ENCODE measurements around the gene FAM193B. TPM values are rescaled to one million over a fixed set of nuclear protein-coding genes. Genes with fewer than 3 reads are reported as not detected.
"Not testable (repeated sequence)": the region's sequence is repeated elsewhere in the genome, so short reads cannot be mapped to it uniquely, and the experiment has no call there.

FAM193B gene
- total RNA-seq, 1 donor from 2014 or later = 21.5 TPM

DNA sequence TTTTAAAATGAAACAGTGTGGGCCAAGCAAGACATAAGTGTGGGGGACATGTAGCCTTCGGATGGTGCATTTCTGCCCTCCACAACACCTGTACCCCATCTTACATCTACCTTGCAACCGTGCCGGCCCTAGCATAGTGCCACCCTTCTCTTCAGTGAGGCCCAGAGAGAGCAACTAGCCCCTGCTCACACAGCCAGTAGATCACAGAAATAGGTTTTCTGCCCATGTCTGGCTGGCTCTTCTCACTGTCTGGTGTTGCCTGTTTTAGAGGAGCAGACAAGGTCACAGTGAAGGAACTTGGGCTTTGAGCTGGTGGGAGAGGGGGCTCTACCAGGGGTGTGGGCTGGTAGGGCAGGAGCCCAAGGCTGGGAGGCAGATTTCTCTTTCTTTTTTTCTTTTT is 68.1 kb downstream of the FAM193B start:
- H3K36me3 ChIP-seq = peaks cover 69% of the 10 kb centered on the region
- TF ChIP-seq, protein P1, sequence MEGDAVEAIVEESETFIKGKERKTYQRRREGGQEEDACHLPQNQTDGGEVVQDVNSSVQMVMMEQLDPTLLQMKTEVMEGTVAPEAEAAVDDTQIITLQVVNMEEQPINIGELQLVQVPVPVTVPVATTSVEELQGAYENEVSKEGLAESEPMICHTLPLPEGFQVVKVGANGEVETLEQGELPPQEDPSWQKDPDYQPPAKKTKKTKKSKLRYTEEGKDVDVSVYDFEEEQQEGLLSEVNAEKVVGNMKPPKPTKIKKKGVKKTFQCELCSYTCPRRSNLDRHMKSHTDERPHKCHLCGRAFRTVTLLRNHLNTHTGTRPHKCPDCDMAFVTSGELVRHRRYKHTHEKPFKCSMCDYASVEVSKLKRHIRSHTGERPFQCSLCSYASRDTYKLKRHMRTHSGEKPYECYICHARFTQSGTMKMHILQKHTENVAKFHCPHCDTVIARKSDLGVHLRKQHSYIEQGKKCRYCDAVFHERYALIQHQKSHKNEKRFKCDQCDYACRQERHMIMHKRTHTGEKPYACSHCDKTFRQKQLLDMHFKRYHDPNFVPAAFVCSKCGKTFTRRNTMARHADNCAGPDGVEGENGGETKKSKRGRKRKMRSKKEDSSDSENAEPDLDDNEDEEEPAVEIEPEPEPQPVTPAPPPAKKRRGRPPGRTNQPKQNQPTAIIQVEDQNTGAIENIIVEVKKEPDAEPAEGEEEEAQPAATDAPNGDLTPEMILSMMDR (IDR thresholded peaks at IDR 0.05; ENCODE audit: borderline replicate concordance) = no peak
- H3K9me3 ChIP-seq (replicated peaks) = no peaks in the 10 kb centered on the region
- no peak for DNase-seq
- peaks cover 61% of the 10 kb centered on the region for H3K27me3 ChIP-seq (ENCODE audit: low read depth)
- intact Hi-C loops (cut with micrococcal nuclease) = no loop called here
- peaks cover 4% of the 10 kb centered on the region for H3K4me1 ChIP-seq
- H3K4me3 ChIP-seq = no peak overlapping the region
- no peak overlapping the region for H3K27ac ChIP-seq (replicated peaks)

DNA sequence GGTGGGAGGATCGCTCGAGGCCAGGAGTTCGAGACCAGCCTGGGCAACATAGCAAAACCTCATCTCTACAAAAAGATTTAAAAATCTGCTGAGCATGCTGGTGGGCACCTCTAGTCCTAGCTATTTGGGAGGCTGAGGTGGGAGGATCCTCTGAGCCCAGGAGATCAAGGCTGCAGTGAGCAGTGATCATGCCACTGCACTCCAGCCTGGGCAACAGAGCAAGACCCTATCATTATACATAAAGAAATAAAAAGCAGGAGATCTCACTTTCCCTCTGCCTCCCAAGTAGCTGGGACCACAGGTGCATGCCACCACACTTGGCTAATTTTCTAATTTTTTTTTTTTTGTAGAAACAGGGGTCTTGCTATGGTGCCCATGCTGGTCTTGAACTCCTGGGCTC is 68.6 kb downstream of the FAM193B start:
- H3K4me1 ChIP-seq; DNase-seq; H3K27ac ChIP-seq (replicated peaks); H3K4me3 ChIP-seq; intact Hi-C loops (cut with micrococcal nuclease); H3K9me3 ChIP-seq (replicated peaks): not testable (repeated sequence)
- Histone ChIP-seq H3K27me3 (ENCODE audit: low read depth) (peaks cover 61% of the 10 kb centered on the region), H3K36me3 (peaks cover 64% of the 10 kb centered on the region)

DNA sequence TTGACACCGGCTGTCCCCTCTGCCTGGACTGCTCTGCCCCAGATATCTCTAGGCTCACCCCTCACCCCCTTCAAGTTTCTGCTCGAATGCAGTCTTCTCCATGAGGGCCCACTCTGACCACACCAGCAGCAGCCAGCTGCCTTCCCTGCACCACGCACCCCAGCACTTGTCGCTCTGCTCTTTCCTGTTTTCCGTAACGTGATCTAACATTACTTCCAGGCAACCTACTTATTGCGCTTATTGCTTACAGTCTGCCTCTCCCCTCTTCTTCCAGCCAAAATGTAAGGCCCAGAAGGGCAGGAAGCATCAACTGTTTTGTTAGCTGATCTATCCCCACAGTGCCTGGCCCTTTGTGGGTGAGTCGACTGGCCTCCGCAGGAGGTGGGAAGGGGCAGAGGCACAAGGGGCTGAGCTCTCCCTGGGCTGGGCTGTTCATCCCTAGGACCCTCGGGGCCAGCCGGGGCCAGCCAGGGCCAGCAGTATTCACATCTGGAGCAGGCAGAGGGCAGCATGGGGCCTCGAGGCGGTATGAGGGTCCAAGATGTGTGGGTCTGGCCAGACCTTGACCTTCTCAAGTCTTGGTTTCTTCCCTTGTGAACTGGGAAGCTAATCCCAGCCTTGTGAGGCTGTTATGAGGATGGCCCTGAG is 69.3 kb downstream of the FAM193B start:
- Histone ChIP-seq H3K27me3 (ENCODE audit: low read depth) (peaks cover 61% of the 10 kb centered on the region), H3K4me3 (no peak overlapping the region), H3K9me3 (replicated peaks) (no peaks in the 10 kb centered on the region), H3K27ac (replicated peaks) (no peak overlapping the region), H3K4me1 (peaks cover 5% of the 10 kb centered on the region), H3K36me3 (peaks cover 58% of the 10 kb centered on the region)
- intact Hi-C loops (cut with micrococcal nuclease) = no loop called here
- TF ChIP-seq, protein P1 (IDR thresholded peaks at IDR 0.05; ENCODE audit: borderline replicate concordance) = no peak
- no peak for DNase-seq

DNA sequence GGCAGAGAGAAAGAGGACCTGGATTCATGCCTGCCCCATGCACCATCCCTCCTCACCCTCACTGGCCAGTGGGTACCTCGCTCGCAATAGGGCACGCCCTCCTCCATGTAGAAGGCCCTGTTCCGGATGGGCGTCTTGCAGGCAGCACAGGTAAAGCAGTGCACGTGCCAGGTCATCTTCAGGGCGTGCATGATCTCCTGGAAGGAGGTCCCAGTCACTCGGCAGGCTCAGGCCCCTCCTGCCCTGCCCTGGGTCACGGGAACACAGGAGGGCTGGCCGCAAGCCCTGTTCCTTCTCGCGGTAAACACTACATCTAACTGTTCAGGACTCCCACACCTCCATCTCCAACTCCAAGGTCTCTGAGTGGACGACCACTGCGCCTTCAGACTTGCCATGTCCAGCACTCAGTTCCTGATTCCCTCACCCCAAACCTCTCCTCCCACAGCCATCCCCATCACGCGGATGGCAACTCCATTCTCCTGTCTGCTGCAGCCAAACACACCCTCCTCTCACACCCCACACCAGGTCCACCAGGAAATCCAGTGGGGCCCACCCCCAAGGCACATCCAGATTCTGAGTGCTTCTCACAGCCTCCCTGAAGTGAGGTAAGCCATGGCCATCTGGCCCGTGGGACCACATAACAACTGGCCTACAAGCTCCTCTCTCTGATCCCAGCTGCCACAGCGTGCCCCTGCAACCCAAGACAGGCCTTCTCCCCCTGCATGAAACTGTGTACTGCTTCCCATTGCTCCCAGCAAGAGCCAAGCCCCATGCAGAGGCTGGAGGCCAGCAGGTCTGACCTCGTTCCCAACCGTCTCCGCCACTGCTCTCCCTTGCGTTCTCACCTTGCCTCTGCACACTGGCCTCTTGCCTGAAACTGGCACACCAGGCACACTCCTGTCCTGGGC is 70.1 kb downstream of the FAM193B start:
- Histone ChIP-seq H3K9me3 (replicated peaks) (no peaks in the 10 kb centered on the region), H3K4me1 (peaks cover 13% of the 10 kb centered on the region), H3K36me3 (peaks cover 50% of the 10 kb centered on the region), H3K4me3 (no peak overlapping the region), H3K27me3 (ENCODE audit: low read depth) (peaks cover 59% of the 10 kb centered on the region), H3K27ac (replicated peaks) (no peak overlapping the region)
- intact Hi-C loops (cut with micrococcal nuclease) = no loop called here
- DNase-seq = no peak
- TF ChIP-seq, protein P1 (IDR thresholded peaks at IDR 0.05; ENCODE audit: borderline replicate concordance) = no peak

DNA sequence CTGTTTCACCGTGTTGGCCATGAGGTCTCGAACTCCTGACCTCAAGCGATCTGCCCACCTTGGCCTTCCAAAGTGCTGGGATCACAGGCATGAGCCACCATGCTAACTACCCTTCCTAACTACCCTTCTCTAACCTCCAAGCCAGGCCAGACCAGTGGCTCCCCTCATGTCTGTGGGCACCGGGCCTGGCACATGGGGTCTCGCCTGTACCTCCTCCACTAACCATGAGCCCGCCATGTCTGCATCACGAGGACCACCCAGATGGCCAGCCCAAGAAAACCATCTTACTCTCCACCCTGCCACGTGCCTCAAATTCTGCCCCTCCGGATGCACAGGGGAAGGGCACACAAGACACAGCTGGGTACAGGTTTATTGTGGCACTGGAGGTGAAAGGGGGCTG is 71.3 kb downstream of the FAM193B start:
- Histone ChIP-seq H3K4me1 (peaks cover 25% of the 10 kb centered on the region), H3K27me3 (ENCODE audit: low read depth) (peaks cover 53% of the 10 kb centered on the region), H3K9me3 (replicated peaks) (no peaks in the 10 kb centered on the region), H3K36me3 (peaks cover 38% of the 10 kb centered on the region), H3K4me3 (no peak overlapping the region), H3K27ac (replicated peaks) (no peak overlapping the region)
- intact Hi-C loops (cut with micrococcal nuclease) = no loop called here
- TF ChIP-seq, protein P1 (IDR thresholded peaks at IDR 0.05; ENCODE audit: borderline replicate concordance) = no peak
- DNase-seq = no peak

DNA sequence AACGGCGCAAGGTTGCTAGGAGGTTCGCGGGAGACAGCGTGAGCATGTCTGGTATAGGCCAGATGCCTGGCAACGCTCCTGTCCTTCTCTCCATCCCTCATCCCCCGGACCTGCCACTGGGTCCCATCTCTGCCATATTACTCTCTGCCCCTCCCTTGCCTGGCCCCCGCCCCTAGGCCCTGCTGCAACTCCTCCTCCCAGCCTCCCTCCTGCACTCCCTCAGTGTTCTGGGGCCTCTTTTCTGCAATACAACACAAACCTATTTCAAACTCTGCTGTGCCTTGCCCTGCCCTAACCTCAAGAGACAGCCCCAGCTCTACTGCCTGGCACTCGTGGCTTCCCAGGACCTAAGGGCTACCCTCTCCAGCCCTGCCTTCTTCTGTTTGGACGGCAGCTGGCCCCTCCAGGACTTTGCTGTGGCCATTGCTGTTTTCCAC is 72.0 kb downstream of the FAM193B start:
- Histone ChIP-seq H3K27ac (replicated peaks) (no peak overlapping the region), H3K9me3 (replicated peaks) (no peaks in the 10 kb centered on the region), H3K4me3 (no peak overlapping the region), H3K27me3 (ENCODE audit: low read depth) (peaks cover 51% of the 10 kb centered on the region), H3K4me1 (peaks cover 28% of the 10 kb centered on the region), H3K36me3 (peaks cover 32% of the 10 kb centered on the region)
- TF ChIP-seq, protein P1 (IDR thresholded peaks at IDR 0.05; ENCODE audit: borderline replicate concordance) = no peak
- no peak for DNase-seq
- intact Hi-C loops (cut with micrococcal nuclease) = no loop called here

Measured in left ventricle myocardium inferior (tissue), 1 donor.